ENCODE data around the gene ZRANB1.
A peak's percentile ranks its signal among the peaks of the same experiment; 100 is the strongest.

The ZRANB1 gene

GRCh38 chr10:124949543-124949942, 7.6 kb downstream of the ZRANB1 start:
- H3K4me1 ChIP-seq (ENCODE audit: control extremely low read depth in 1 of 4, control insufficient read depth in 4 of 4, insufficient read depth in 4 of 4, low read length in 3 of 4): peaks cover 0 to 2% (median 0%) of the 10 kb centered on the region in 4 experiments
- 90% methylated on average over 3 of the region's 5 CpGs for WGBS (ENCODE audit: insufficient coverage)
- peaks cover 2 to 12% (median 9%) of the 10 kb centered on the region in 4 experiments for H3K36me3 ChIP-seq (ENCODE audit: control insufficient read depth in 4 of 4, insufficient read depth in 4 of 4, low read length in 3 of 4)
- H3K9me3 ChIP-seq (ENCODE audit: control extremely low read depth in 1 of 5, control insufficient read depth in 4 of 5, insufficient read depth in 2 of 5, low read depth in 1 of 5, low read length in 4 of 5): no peaks in the 10 kb centered on the region
- DNase-seq: no peak
- H3K4me3 ChIP-seq (ENCODE audit: control insufficient read depth in 1 of 7, extremely low read depth in 1 of 7, insufficient read depth in 4 of 7, low read depth in 2 of 7, low read length in 6 of 7): no peak overlapping the region
- ChIA-PET CTCF (no interaction called here), POLR2A (no interaction called here)
- H3K27me3 ChIP-seq (replicated peaks in 2 of 5; ENCODE audit: control insufficient read depth in 4 of 5, insufficient read depth in 5 of 5, low read length in 4 of 5): no peaks in the 10 kb centered on the region
- no peak overlapping the region for H3K27ac ChIP-seq (ENCODE audit: insufficient read depth in 1 of 2, low read depth in 1 of 2, low read length in 2 of 2, poor library complexity in 1 of 2, severe bottlenecking in 2 of 2)

- CTCF ChIA-PET: interaction anchor here (1.0 to 2.6 kb wide), 3 partner anchors 9 to 12 kb away, joined by 3 to 9 read pairs (median 4); no protein-coding TSS in a partner anchor
- no peak for DNase-seq
- Histone ChIP-seq H3K4me3 (ENCODE audit: control insufficient read depth in 1 of 7, extremely low read depth in 1 of 7, insufficient read depth in 4 of 7, low read depth in 2 of 7, low read length in 6 of 7) (no peak overlapping the region), H3K27me3 (replicated peaks in 2 of 5; ENCODE audit: control insufficient read depth in 4 of 5, insufficient read depth in 5 of 5, low read length in 4 of 5) (no peaks in the 10 kb centered on the region), H3K4me1 (ENCODE audit: control extremely low read depth in 1 of 4, control insufficient read depth in 4 of 4, insufficient read depth in 4 of 4, low read length in 3 of 4) (peaks cover 0 to 6% (median 4%) of the 10 kb centered on the region in 4 experiments), H3K27ac (ENCODE audit: insufficient read depth in 1 of 2, low read depth in 1 of 2, low read length in 2 of 2, poor library complexity in 1 of 2, severe bottlenecking in 2 of 2) (no peak overlapping the region), H3K9me3 (ENCODE audit: control extremely low read depth in 1 of 5, control insufficient read depth in 4 of 5, insufficient read depth in 2 of 5, low read depth in 1 of 5, low read length in 4 of 5) (no peaks in the 10 kb centered on the region), H3K36me3 (ENCODE audit: control insufficient read depth in 4 of 4, insufficient read depth in 4 of 4, low read length in 3 of 4) (peaks cover 2 to 12% (median 9%) of the 10 kb centered on the region in 4 experiments)
- 100% methylated on average over 3 of the region's 6 CpGs for WGBS (ENCODE audit: insufficient coverage)
- POLR2A ChIA-PET: no interaction called here
Observed at GRCh38 chr10:124952123-124952522, 10.2 kb downstream of the ZRANB1 start.

- no peak for DNase-seq
- 100% methylated on average over 2 of the region's 3 CpGs for WGBS (ENCODE audit: insufficient coverage)
- H3K4me1 ChIP-seq (ENCODE audit: control extremely low read depth in 1 of 4, control insufficient read depth in 4 of 4, insufficient read depth in 4 of 4, low read length in 3 of 4): peaks cover 4 to 13% (median 10%) of the 10 kb centered on the region in 4 experiments
- ChIA-PET POLR2A (interaction anchor here (0.6 kb wide), 1 partner anchor 54 kb away, joined by 3 read pairs; no protein-coding TSS in a partner anchor), CTCF (interaction anchor here (0.9 to 2.6 kb wide), 2 partner anchors 8 to 10 kb away, joined by 3 to 9 read pairs; no protein-coding TSS in a partner anchor)
- H3K4me3 ChIP-seq (ENCODE audit: control insufficient read depth in 1 of 7, extremely low read depth in 1 of 7, insufficient read depth in 4 of 7, low read depth in 2 of 7, low read length in 6 of 7): no peak overlapping the region
- no peaks in the 10 kb centered on the region for H3K27me3 ChIP-seq (replicated peaks in 2 of 5; ENCODE audit: control insufficient read depth in 4 of 5, insufficient read depth in 5 of 5, low read length in 4 of 5)
- no peak overlapping the region for H3K27ac ChIP-seq (ENCODE audit: insufficient read depth in 1 of 2, low read depth in 1 of 2, low read length in 2 of 2, poor library complexity in 1 of 2, severe bottlenecking in 2 of 2)
- peaks cover 0 to 7% (median 6%) of the 10 kb centered on the region in 4 experiments for H3K36me3 ChIP-seq (ENCODE audit: control insufficient read depth in 4 of 4, insufficient read depth in 4 of 4, low read length in 3 of 4)
- no peaks in the 10 kb centered on the region for H3K9me3 ChIP-seq (ENCODE audit: control extremely low read depth in 1 of 5, control insufficient read depth in 4 of 5, insufficient read depth in 2 of 5, low read depth in 1 of 5, low read length in 4 of 5)
Observed at GRCh38 chr10:124953421-124953820, 11.5 kb downstream of the ZRANB1 start.

GRCh38 chr10:124955243-124955642, 13.3 kb downstream of the ZRANB1 start:
- no peak for DNase-seq
- ChIA-PET POLR2A (no interaction called here), CTCF (no interaction called here)
- Histone ChIP-seq H3K27ac (ENCODE audit: insufficient read depth in 1 of 2, low read depth in 1 of 2, low read length in 2 of 2, poor library complexity in 1 of 2, severe bottlenecking in 2 of 2) (no peak overlapping the region), H3K4me3 (ENCODE audit: control insufficient read depth in 1 of 7, extremely low read depth in 1 of 7, insufficient read depth in 4 of 7, low read depth in 2 of 7, low read length in 6 of 7) (no peak overlapping the region), H3K9me3 (ENCODE audit: control extremely low read depth in 1 of 5, control insufficient read depth in 4 of 5, insufficient read depth in 2 of 5, low read depth in 1 of 5, low read length in 4 of 5) (no peaks in the 10 kb centered on the region), H3K36me3 (ENCODE audit: control insufficient read depth in 4 of 4, insufficient read depth in 4 of 4, low read length in 3 of 4) (peaks cover 0 to 5% (median 2%) of the 10 kb centered on the region in 4 experiments), H3K4me1 (ENCODE audit: control extremely low read depth in 1 of 4, control insufficient read depth in 4 of 4, insufficient read depth in 4 of 4, low read length in 3 of 4) (peaks cover 4 to 13% (median 10%) of the 10 kb centered on the region in 4 experiments), H3K27me3 (replicated peaks in 2 of 5; ENCODE audit: control insufficient read depth in 4 of 5, insufficient read depth in 5 of 5, low read length in 4 of 5) (no peaks in the 10 kb centered on the region)
- WGBS (ENCODE audit: insufficient coverage): 100% methylated on average over 5 of the region's 7 CpGs

- Histone ChIP-seq H3K36me3 (ENCODE audit: control insufficient read depth in 4 of 4, insufficient read depth in 4 of 4, low read length in 3 of 4) (peaks cover 0 to 5% (median 2%) of the 10 kb centered on the region in 4 experiments), H3K4me1 (ENCODE audit: control extremely low read depth in 1 of 4, control insufficient read depth in 4 of 4, insufficient read depth in 4 of 4, low read length in 3 of 4) (peaks cover 4 to 13% (median 10%) of the 10 kb centered on the region in 4 experiments), H3K27me3 (replicated peaks in 2 of 5; ENCODE audit: control insufficient read depth in 4 of 5, insufficient read depth in 5 of 5, low read length in 4 of 5) (no peaks in the 10 kb centered on the region), H3K4me3 (ENCODE audit: control insufficient read depth in 1 of 7, extremely low read depth in 1 of 7, insufficient read depth in 4 of 7, low read depth in 2 of 7, low read length in 6 of 7) (no peak overlapping the region), H3K27ac (ENCODE audit: insufficient read depth in 1 of 2, low read depth in 1 of 2, low read length in 2 of 2, poor library complexity in 1 of 2, severe bottlenecking in 2 of 2) (no peak overlapping the region), H3K9me3 (ENCODE audit: control extremely low read depth in 1 of 5, control insufficient read depth in 4 of 5, insufficient read depth in 2 of 5, low read depth in 1 of 5, low read length in 4 of 5) (no peaks in the 10 kb centered on the region)
- DNase-seq: no peak
- POLR2A ChIA-PET: no interaction called here
- WGBS (ENCODE audit: insufficient coverage): 96% methylated on average over 4 of the region's 10 CpGs
- CTCF ChIA-PET: no interaction called here
Observed at GRCh38 chr10:124955868-124956267, 13.9 kb downstream of the ZRANB1 start.

GRCh38 chr10:124956764-124957163, 14.8 kb downstream of the ZRANB1 start:
- Histone ChIP-seq H3K9me3 (ENCODE audit: control extremely low read depth in 1 of 5, control insufficient read depth in 4 of 5, insufficient read depth in 2 of 5, low read depth in 1 of 5, low read length in 4 of 5) (no peaks in the 10 kb centered on the region), H3K4me3 (ENCODE audit: control insufficient read depth in 1 of 7, extremely low read depth in 1 of 7, insufficient read depth in 4 of 7, low read depth in 2 of 7, low read length in 6 of 7) (no peak overlapping the region), H3K27me3 (replicated peaks in 2 of 5; ENCODE audit: control insufficient read depth in 4 of 5, insufficient read depth in 5 of 5, low read length in 4 of 5) (no peaks in the 10 kb centered on the region), H3K27ac (ENCODE audit: insufficient read depth in 1 of 2, low read depth in 1 of 2, low read length in 2 of 2, poor library complexity in 1 of 2, severe bottlenecking in 2 of 2) (no peak overlapping the region), H3K36me3 (ENCODE audit: control insufficient read depth in 4 of 4, insufficient read depth in 4 of 4, low read length in 3 of 4) (peaks cover 0 to 5% (median 2%) of the 10 kb centered on the region in 4 experiments), H3K4me1 (ENCODE audit: control extremely low read depth in 1 of 4, control insufficient read depth in 4 of 4, insufficient read depth in 4 of 4, low read length in 3 of 4) (peaks cover 4 to 13% (median 10%) of the 10 kb centered on the region in 4 experiments)
- POLR2A ChIA-PET: no interaction called here
- CTCF ChIA-PET: no interaction called here
- no CpG with 5 or more reads among the region's 1 CpG for WGBS (ENCODE audit: insufficient coverage)
- DNase-seq: no peak

- H3K36me3 ChIP-seq (ENCODE audit: control insufficient read depth in 4 of 4, insufficient read depth in 4 of 4, low read length in 3 of 4): peaks cover 0 to 5% (median 0%) of the 10 kb centered on the region in 4 experiments
- no peaks in the 10 kb centered on the region for H3K9me3 ChIP-seq (ENCODE audit: control extremely low read depth in 1 of 5, control insufficient read depth in 4 of 5, insufficient read depth in 2 of 5, low read depth in 1 of 5, low read length in 4 of 5)
- no peak overlapping the region for H3K27ac ChIP-seq (ENCODE audit: insufficient read depth in 1 of 2, low read depth in 1 of 2, low read length in 2 of 2, poor library complexity in 1 of 2, severe bottlenecking in 2 of 2)
- no peaks in the 10 kb centered on the region for H3K27me3 ChIP-seq (replicated peaks in 2 of 5; ENCODE audit: control insufficient read depth in 4 of 5, insufficient read depth in 5 of 5, low read length in 4 of 5)
- 64% methylated on average over 3 of the region's 7 CpGs for WGBS (ENCODE audit: insufficient coverage)
- peak in 2 of 3 donors; percentile 10 to 15 for DNase-seq
- POLR2A ChIA-PET: no interaction called here
- peak overlapping the region in 1 of 7 experiments; percentile 33 for H3K4me3 ChIP-seq (ENCODE audit: control insufficient read depth in 1 of 7, extremely low read depth in 1 of 7, insufficient read depth in 4 of 7, low read depth in 2 of 7, low read length in 6 of 7)
- CTCF ChIA-PET: interaction anchor here (0.9 to 1.3 kb wide), 2 partner anchors 42 to 54 kb away, joined by 3 read pairs; no protein-coding TSS in a partner anchor
- peaks cover 4 to 13% (median 10%) of the 10 kb centered on the region in 4 experiments for H3K4me1 ChIP-seq (ENCODE audit: control extremely low read depth in 1 of 4, control insufficient read depth in 4 of 4, insufficient read depth in 4 of 4, low read length in 3 of 4)
Observed at GRCh38 chr10:124957404-124957947, 15.6 kb downstream of the ZRANB1 start.

Data from common myeloid progenitor, CD34-positive (primary cell).